Measurements from ENCODE around the gene ERC1. TPM values are rescaled to one million over a fixed set of nuclear protein-coding genes. Genes with fewer than 3 reads are reported as not detected.

ERC1 gene
- total RNA-seq, 2 experiments from 2014 or later, result 40.1 to 49.6 TPM

GRCh38 chr12:1226951-1227350 lies 235.9 kb downstream of the ERC1 start:
- POLR2A ChIA-PET, result no interaction called here
- Histone ChIP-seq H3K27me3 (ENCODE audit: control insufficient read depth in 1 of 2, insufficient read depth in 2 of 2, low read length in 2 of 2) (no peaks in the 10 kb centered on the region), H3K36me3 (ENCODE audit: insufficient read depth, low read length) (no peaks in the 10 kb centered on the region), H3K4me1 (ENCODE audit: insufficient read depth, low read length) (no peaks in the 10 kb centered on the region), H3K4me3 (ENCODE audit: low read length) (no peak overlapping the region), H3K27ac (ENCODE audit: low read depth in 1 of 2, low read length in 2 of 2) (no peak overlapping the region), H3K9me3 (ENCODE audit: control insufficient read depth in 1 of 2, insufficient read depth in 1 of 2, low read length in 2 of 2) (no peaks in the 10 kb centered on the region)
- DNase-seq (no peak), ATAC-seq (ENCODE audit: poor library complexity) (no peak)
- Mint-ChIP-seq H3K4me3 (no peak overlapping the region), H3K27me3 (no peaks in the 10 kb centered on the region), H3K9me3 (no peaks in the 10 kb centered on the region), H3K36me3 (ENCODE audit: low read depth) (peaks cover 6% of the 10 kb centered on the region), H3K4me1 (ENCODE audit: low read depth) (peaks cover 12% of the 10 kb centered on the region), H3K27ac (no peak overlapping the region)
- TF ChIP-seq CTCF (IDR thresholded peaks at IDR 0.05), result no peak
- intact Hi-C loops (cut with DNase I, micrococcal nuclease), result no loop called here
- CTCF ChIA-PET, result no interaction called here

GRCh38 chr12:1234073-1234472 lies 243.1 kb downstream of the ERC1 start:
- Histone ChIP-seq H3K4me3 (ENCODE audit: low read length) (no peak overlapping the region), H3K27me3 (ENCODE audit: control insufficient read depth in 1 of 2, insufficient read depth in 2 of 2, low read length in 2 of 2) (no peaks in the 10 kb centered on the region), H3K9me3 (ENCODE audit: control insufficient read depth in 1 of 2, insufficient read depth in 1 of 2, low read length in 2 of 2) (no peaks in the 10 kb centered on the region), H3K36me3 (ENCODE audit: insufficient read depth, low read length) (peaks cover 12% of the 10 kb centered on the region), H3K4me1 (ENCODE audit: insufficient read depth, low read length) (no peaks in the 10 kb centered on the region), H3K27ac (ENCODE audit: low read depth in 1 of 2, low read length in 2 of 2) (no peak overlapping the region)
- TF ChIP-seq CTCF (IDR thresholded peaks at IDR 0.05), result no peak
- Mint-ChIP-seq H3K4me3 (no peak overlapping the region), H3K9me3 (no peaks in the 10 kb centered on the region), H3K36me3 (ENCODE audit: low read depth) (peaks cover 34% of the 10 kb centered on the region), H3K27ac (no peak overlapping the region), H3K27me3 (no peaks in the 10 kb centered on the region), H3K4me1 (ENCODE audit: low read depth) (no peaks in the 10 kb centered on the region)
- no peak for DNase-seq
- no peak for ATAC-seq (ENCODE audit: poor library complexity)
- intact Hi-C loops (cut with DNase I, micrococcal nuclease), result no loop called here
- ChIA-PET POLR2A (no interaction called here), CTCF (no interaction called here)

GRCh38 chr12:1246637-1247036 lies 255.6 kb downstream of the ERC1 start:
- ChIA-PET POLR2A (no interaction called here), CTCF (no interaction called here)
- Mint-ChIP-seq H3K36me3 (ENCODE audit: low read depth) (peaks cover 23% of the 10 kb centered on the region), H3K9me3 (no peaks in the 10 kb centered on the region), H3K27ac (no peak overlapping the region), H3K27me3 (no peaks in the 10 kb centered on the region), H3K4me1 (ENCODE audit: low read depth) (no peaks in the 10 kb centered on the region), H3K4me3 (no peak overlapping the region)
- no peaks in the 10 kb centered on the region for H3K9me3 ChIP-seq (ENCODE audit: control insufficient read depth in 1 of 2, insufficient read depth in 1 of 2, low read length in 2 of 2)
- no peaks in the 10 kb centered on the region for H3K4me1 ChIP-seq (ENCODE audit: insufficient read depth, low read length)
- TF ChIP-seq CTCF (IDR thresholded peaks at IDR 0.05), result no peak
- DNase-seq (no peak), ATAC-seq (ENCODE audit: poor library complexity) (no peak)
- intact Hi-C loops (cut with DNase I, micrococcal nuclease), result no loop called here
- no peak overlapping the region for H3K4me3 ChIP-seq (ENCODE audit: low read length)
- no peaks in the 10 kb centered on the region for H3K36me3 ChIP-seq (ENCODE audit: insufficient read depth, low read length)
- no peaks in the 10 kb centered on the region for H3K27me3 ChIP-seq (ENCODE audit: control insufficient read depth in 1 of 2, insufficient read depth in 2 of 2, low read length in 2 of 2)
- no peak overlapping the region for H3K27ac ChIP-seq (ENCODE audit: low read depth in 1 of 2, low read length in 2 of 2)
